Skin epidermis (tissue), 12 donors: ENCODE data around the gene NMUR2.

ENCODE experiments used
- H3K27ac ChIP-seq, 21 experiments: fragments of 200-600 bp; sonication (generic) in 11 of 21; one replicate each; pipeline ENCODE4 v1.5.0; 2020; ENCODE audit warnings: mild to moderate bottlenecking in 3 of 21, inconsistent platforms in 2 of 21, moderate library complexity in 2 of 21
- H3K4me3 ChIP-seq, 7 experiments: fragments of 200-600 bp; sonication (generic) in 2 of 7; one replicate each; pipeline ENCODE4 v1.5.0; 2020; ENCODE audit warnings: inconsistent platforms in 2 of 7, mild to moderate bottlenecking in 2 of 7, moderate library complexity in 1 of 7

The NMUR2 gene

GRCh38 chr5:152374711-152375275, 30.3 kb downstream of the NMUR2 start:
- Histone ChIP-seq H3K4me3 (no peak overlapping the region), H3K27ac (no peak overlapping the region)

- Histone ChIP-seq H3K4me3 (no peak overlapping the region), H3K27ac (no peak overlapping the region)
Measured at GRCh38 chr5:152372875-152373274, 32.2 kb downstream of the NMUR2 start.

- no peak overlapping the region for H3K27ac ChIP-seq
- H3K4me3 ChIP-seq: no peak overlapping the region
Measured at GRCh38 chr5:152369298-152369697, 35.8 kb downstream of the NMUR2 start.

GRCh38 chr5:152367554-152367953, 37.5 kb downstream of the NMUR2 start:
- Histone ChIP-seq H3K4me3 (no peak overlapping the region), H3K27ac (no peak overlapping the region)

GRCh38 chr5:152366716-152367115, 38.4 kb downstream of the NMUR2 start:
- Histone ChIP-seq H3K4me3 (no peak overlapping the region), H3K27ac (no peak overlapping the region)

GRCh38 chr5:152364899-152365298, 40.2 kb downstream of the NMUR2 start:
- Histone ChIP-seq H3K27ac (no peak overlapping the region), H3K4me3 (no peak overlapping the region)

GRCh38 chr5:152364172-152364571, 40.9 kb downstream of the NMUR2 start:
- no peak overlapping the region for H3K27ac ChIP-seq
- H3K4me3 ChIP-seq: no peak overlapping the region

- Histone ChIP-seq H3K4me3 (no peak overlapping the region), H3K27ac (no peak overlapping the region)
Measured at GRCh38 chr5:152358861-152359568, 46.1 kb downstream of the NMUR2 start.

GRCh38 chr5:152356506-152356905, 48.6 kb downstream of the NMUR2 start:
- Histone ChIP-seq H3K4me3 (no peak overlapping the region), H3K27ac (no peak overlapping the region)

GRCh38 chr5:152355061-152355460, 50.0 kb downstream of the NMUR2 start:
- no peak overlapping the region for H3K27ac ChIP-seq

GRCh38 chr5:152353001-152353400, 52.1 kb downstream of the NMUR2 start:
- no peak overlapping the region for H3K27ac ChIP-seq

More at GRCh38 chr5:152355061-152355460, 50.0 kb downstream of the NMUR2 start:
- no peak overlapping the region for H3K4me3 ChIP-seq

GRCh38 chr5:152349683-152350526, 55.2 kb downstream of the NMUR2 start:
- no peak overlapping the region for H3K4me3 ChIP-seq
- H3K27ac ChIP-seq: no peak overlapping the region

More at GRCh38 chr5:152353001-152353400, 52.1 kb downstream of the NMUR2 start:
- H3K4me3 ChIP-seq: no peak overlapping the region
